HCT116 (cell line): ENCODE results near the gene OXER1. TPM values are rescaled to one million over a fixed set of nuclear protein-coding genes. Genes with fewer than 3 reads are reported as not detected.

Source experiments
- ATAC-seq: fragments of 200-7000 bp; cut with Tn5 transposase; 2 replicates; pipeline ENCODE4 v1.9.1; 2020; ENCODE audit warnings: mild to moderate bottlenecking, moderate library complexity
- BruUV-seq: library from RNA; stranded (reverse); fragments of 400-500 nt; replicated peaks from 2 replicates; lab custom pipeline; 2021; lab: Mats Ljungman, UMichigan
- CTCF ChIA-PET: fragments of 300-600 bp; sonication (Branson Sonifier 250); formaldehyde crosslinking; loops from one replicate; lab custom pipeline; 2021; ENCODE audit warnings: antibody characterized with exemption; lab: Charles Lee
- POLR2A ChIA-PET: fragments of 300-600, 350-600 bp; sonication (Branson Sonifier 250); formaldehyde crosslinking; loops from one replicate; lab custom pipeline; 2021; ENCODE audit warnings: antibody characterized with exemption; lab: Charles Lee
- RAD21 ChIA-PET, 2 experiments: fragments of 300-600 bp; sonication (Branson Sonifier 250); formaldehyde crosslinking; loops; one replicate each; lab custom pipeline; 2023; ENCODE audit warnings: low total read pairs in 2 of 2; ENCODE audit not compliant: uncharacterized antibody in 2 of 2, unreplicated experiment in 2 of 2, low non-redundant PET in 1 of 2; lab: Charles Lee
- DNase-seq: peaks from one replicate; pipeline ENCODE4 v3.0.0-alpha.2; 2010; ENCODE audit warnings: low read depth, low spot score
- H2AFZ ChIP-seq: fragments of 200-600 bp; shearing (Covaris generic), sonication (generic); 2 replicates; pipeline ENCODE4 v1.6.1; 2017; ENCODE audit warnings: low read depth, mixed run types, mixed read lengths, antibody characterized with exemption, low read length; ENCODE audit not compliant: poor library complexity, severe bottlenecking
- H3K27ac ChIP-seq: 2 replicates; pipeline ENCODE4 v1.5.1; 2012; ENCODE audit warnings: low read depth, low read length
- H3K27me3 ChIP-seq: fragments of 200-600 bp; sonication (generic); 2 replicates; pipeline ENCODE4 v1.6.1; 2016; ENCODE audit warnings: mixed run types, low read length, mixed read lengths; ENCODE audit not compliant: insufficient read depth
- H3K36me3 ChIP-seq, 2 experiments: fragments of 200-500 bp in 1 of 2; fragments of 200-600 bp in 1 of 2; sonication (Bioruptor generic) in 1 of 2; sonication (generic) in 1 of 2; 2 replicates each; pipeline versions ENCODE4 v1.5.1 to v1.6.1; 2014 to 2016; ENCODE audit warnings: low read length in 2 of 2, inconsistent platforms in 1 of 2, mixed read lengths in 1 of 2, mixed run types in 1 of 2; ENCODE audit not compliant: insufficient read depth in 2 of 2, control insufficient read depth in 1 of 2
- H3K4me1 ChIP-seq, 2 experiments: fragments of 200-600 bp in 1 of 2; sonication (generic) in 1 of 2; 2 replicates each; pipeline versions ENCODE4 v1.5.1 to v1.6.1; 2012 to 2017; ENCODE audit warnings: low read length in 2 of 2, inconsistent platforms in 1 of 2, mild to moderate bottlenecking in 1 of 2, mixed read lengths in 1 of 2, mixed run types in 1 of 2, moderate library complexity in 1 of 2; ENCODE audit not compliant: insufficient read depth in 2 of 2, control insufficient read depth in 1 of 2
- H3K4me2 ChIP-seq: fragments of 200-600 bp; sonication (generic); 2 replicates; pipeline ENCODE4 v1.6.1; 2017; ENCODE audit warnings: mixed run types, low read length, mixed read lengths
- H3K4me3 ChIP-seq, 2 experiments: fragments of 200-600 bp in 1 of 2; sonication (generic) in 1 of 2; replicated peaks in 1 of 2; 2 replicates each; pipeline ENCODE4 v1.5.1; 2011 to 2016; ENCODE audit warnings: low read length in 2 of 2, control low read depth in 1 of 2, low read depth in 1 of 2, mild to moderate bottlenecking in 1 of 2, mixed read lengths in 1 of 2, mixed run types in 1 of 2
- H3K79me2 ChIP-seq: fragments of 200-600 bp; sonication (generic); 2 replicates; pipeline ENCODE4 v1.6.1; 2017; ENCODE audit warnings: mild to moderate bottlenecking, mixed run types, low read length, moderate library complexity, mixed read lengths; ENCODE audit not compliant: insufficient read depth
- H3K9ac ChIP-seq: fragments of 200-600 bp; sonication (generic); 2 replicates; pipeline ENCODE4 v1.6.1; 2016; ENCODE audit warnings: low read length, mixed read lengths
- H3K9me2 ChIP-seq: fragments of 200-600 bp; sonication (generic), shearing (Covaris generic); 2 replicates; pipeline ENCODE4 v1.6.1; 2017; ENCODE audit warnings: mixed run types, mild to moderate bottlenecking, moderate library complexity; ENCODE audit not compliant: insufficient read depth
- H3K9me3 ChIP-seq, 2 experiments: fragments of 200-500 bp in 1 of 2; fragments of 200-600 bp in 1 of 2; sonication (Bioruptor generic) in 1 of 2; sonication (generic) in 1 of 2; 2 replicates each; pipeline ENCODE4 v1.6.1; 2014 to 2017; ENCODE audit warnings: low read length in 2 of 2, mixed read lengths in 2 of 2, inconsistent platforms in 1 of 2, low read depth in 1 of 2, mild to moderate bottlenecking in 1 of 2, mixed run types in 1 of 2, moderate library complexity in 1 of 2; ENCODE audit not compliant: control insufficient read depth in 1 of 2, insufficient read depth in 1 of 2
- H4K20me1 ChIP-seq: fragments of 200-600 bp; sonication (generic), shearing (Covaris generic); 2 replicates; pipeline ENCODE4 v1.6.1; 2017; ENCODE audit warnings: mixed run types, mild to moderate bottlenecking, moderate library complexity; ENCODE audit not compliant: insufficient read depth
- CTCF ChIP-seq, 3 experiments: fragments of 200-600 bp in 1 of 3; sonication (generic) in 1 of 3; IDR thresholded peaks in 2 of 3; conservative IDR thresholded peaks in 1 of 3; 2 replicates each; pipeline ENCODE4 v1.5.1; 2012 to 2017; ENCODE audit warnings: low read depth in 2 of 3, low read length in 2 of 3, antibody characterized with exemption in 1 of 3, borderline replicate concordance in 1 of 3, control low read depth in 1 of 3, mild to moderate bottlenecking in 1 of 3, mixed read lengths in 1 of 3, mixed run types in 1 of 3, moderate library complexity in 1 of 3; ENCODE audit not compliant: insufficient read depth in 1 of 3
- MAX ChIP-seq: IDR thresholded peaks from 2 replicates; pipeline ENCODE4 v1.6.1; 2012
- POLR2AphosphoS5 ChIP-seq: IDR thresholded peaks from 2 replicates; pipeline ENCODE4 v1.6.1; 2011; ENCODE audit warnings: mild to moderate bottlenecking, low read depth, low read length, moderate library complexity
- REST ChIP-seq: IDR thresholded peaks from 2 replicates; pipeline ENCODE4 v1.6.1; 2012; ENCODE audit warnings: low read depth
- YY1 ChIP-seq: IDR thresholded peaks from 2 replicates; pipeline ENCODE4 v1.6.1; 2011; ENCODE audit warnings: low read length, low read depth, moderate library complexity, mild to moderate bottlenecking; ENCODE audit not compliant: insufficient replicate concordance; ENCODE audit errors: extremely low read depth
- ZNF274 ChIP-seq: fragments of 200-500 bp; sonication (Bioruptor generic); IDR thresholded peaks from 2 replicates; pipeline ENCODE4 v1.6.1; 2014; ENCODE audit warnings: mild to moderate bottlenecking, low read depth, low read length, inconsistent platforms
- intact Hi-C: fragments of 100-400 bp; cut with micrococcal nuclease; formaldehyde crosslinking; loops from 2 replicates; pipeline ENCODE4 v1.10.0; 2022
- total RNA-seq: library from RNA; stranded (reverse); gene quantifications from one replicate; pipeline ENCODE4 v1.2.1, GENCODE V29; 2021; ENCODE audit not compliant: unreplicated experiment

The OXER1 gene
- total RNA-seq, 1 experiment from 2014 or later, result not detected

DNA sequence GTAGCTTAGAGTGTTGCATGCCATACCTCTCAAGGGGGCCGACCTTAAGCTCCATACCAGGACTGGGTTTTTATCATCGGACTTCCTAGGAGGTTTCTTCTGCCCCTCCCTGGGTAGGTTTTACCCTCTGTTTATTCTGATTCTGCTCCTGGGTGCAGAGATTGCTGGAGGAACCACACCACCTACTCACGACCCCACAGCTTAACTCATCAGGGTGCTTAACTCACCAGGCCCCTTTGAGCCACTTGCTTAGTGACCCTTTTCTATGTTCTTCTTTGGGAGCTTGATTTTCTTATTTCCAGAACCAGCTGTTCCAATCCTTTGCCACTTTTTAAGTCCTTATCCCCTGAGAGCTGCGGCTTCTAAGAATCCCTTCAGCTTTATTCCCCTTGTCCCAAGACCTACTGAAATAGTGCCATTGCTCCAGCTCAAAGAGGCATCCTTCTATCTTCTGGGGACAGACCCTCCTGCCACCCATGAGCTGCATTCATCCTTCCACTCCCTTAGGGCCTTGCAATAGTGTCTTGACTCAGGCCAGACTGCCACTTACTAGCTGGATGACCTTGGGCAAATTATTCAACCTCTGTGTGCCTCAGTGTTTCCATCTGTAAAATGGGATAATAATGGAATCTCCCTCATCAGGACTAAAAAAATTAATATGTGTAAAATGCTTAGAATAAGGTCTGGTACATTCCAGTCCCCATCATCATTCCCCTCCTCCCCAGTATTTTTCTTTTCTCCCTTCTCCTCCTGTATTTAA is 5.8 kb downstream of the OXER1 start:
- Histone ChIP-seq H3K9me2 (no peaks in the 10 kb centered on the region), H3K9me3 (no peaks in the 10 kb centered on the region), H3K36me3 (no peaks in the 10 kb centered on the region)
- ATAC-seq, result no peak
- CTCF ChIA-PET, result no interaction called here
- TF ChIP-seq CTCF (IDR thresholded peaks at IDR 0.05 in 2 of 3, conservative IDR thresholded peaks at IDR 0.05 in 1 of 3; ENCODE audit: borderline replicate concordance in 1 of 3, insufficient read depth in 1 of 3, low read depth in 2 of 3, low read length in 2 of 3), result no peak
- no peak for TF ChIP-seq POLR2AphosphoS5
- TF ChIP-seq REST, result no peak
- TF ChIP-seq YY1, result no peak
- no peak for TF ChIP-seq ZNF274
- no peak for TF ChIP-seq MAX
- TF ChIP-seq, all 23 proteins: peak for 0
- Histone ChIP-seq H3K4me3 (no peak overlapping the region), H3K27me3 (no peaks in the 10 kb centered on the region), H3K79me2 (no peaks in the 10 kb centered on the region), H3K9ac (no peak overlapping the region), H3K4me1 (peaks cover 0 to 6% of the 10 kb centered on the region in 2 experiments; a peak in 2 of 4 replicates), H4K20me1 (no peaks in the 10 kb centered on the region), H3K27ac (no peak overlapping the region), H3K4me2 (no peak overlapping the region), H2AFZ (no peak overlapping the region)
- ChIA-PET RAD21 (no interaction called here), POLR2A (no interaction called here)
- BruUV-seq, result no TSS peak
- DNase-seq, result no peak
- intact Hi-C loops, result no loop called here
